Activated naive CD4-positive, alpha-beta T cell (primary cell): ENCODE measurements around the gene RPRD1B.

Experiments
- DNase-seq, 4 experiments: peaks; one replicate each; lab custom pipeline; 2025; lab: John Stamatoyannopoulos, UW

The RPRD1B gene

DNA sequence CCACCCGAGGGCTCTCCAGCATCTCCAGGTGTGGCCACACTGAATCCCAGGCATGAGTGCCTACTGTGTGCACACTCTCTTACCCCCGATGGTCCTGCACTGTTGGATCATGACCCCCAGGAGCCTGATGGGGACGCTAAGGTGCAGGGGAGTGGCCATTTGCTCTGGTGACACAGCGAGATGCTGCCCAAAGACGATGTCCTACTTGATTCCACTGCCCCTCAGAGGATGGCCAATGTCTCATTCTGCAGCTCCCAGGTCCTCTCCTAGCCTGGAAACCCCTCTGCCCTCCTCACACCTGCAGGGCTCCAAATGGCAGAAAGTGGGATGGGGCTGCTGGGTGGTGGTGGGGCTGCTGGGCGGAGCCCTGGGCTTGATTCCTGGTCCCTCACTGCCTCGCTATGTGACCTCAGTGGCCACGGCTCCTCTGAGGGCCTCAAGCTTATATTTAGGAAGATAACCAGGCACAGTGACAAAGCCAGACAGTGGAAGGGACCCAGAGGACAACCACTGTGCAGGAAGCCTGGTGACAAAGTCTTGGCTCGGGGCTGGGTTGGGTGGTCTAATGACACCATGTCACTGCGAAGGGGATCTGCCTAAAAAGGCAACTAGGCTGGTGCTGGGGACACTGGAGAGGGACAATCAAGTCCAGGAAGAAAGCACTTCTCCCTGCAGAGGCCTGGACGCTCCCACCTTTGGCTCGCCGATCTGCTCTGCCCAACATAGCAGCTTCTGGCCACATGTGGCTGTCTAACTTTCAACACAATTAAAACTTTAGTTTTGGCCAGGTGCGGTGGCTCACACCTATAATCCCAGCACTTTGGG, 103.1 kb downstream of the RPRD1B start:
- no peak for DNase-seq

GRCh38 chr20:38137441-38138037, 104.0 kb downstream of the RPRD1B start:
- DNase-seq: no peak

DNA sequence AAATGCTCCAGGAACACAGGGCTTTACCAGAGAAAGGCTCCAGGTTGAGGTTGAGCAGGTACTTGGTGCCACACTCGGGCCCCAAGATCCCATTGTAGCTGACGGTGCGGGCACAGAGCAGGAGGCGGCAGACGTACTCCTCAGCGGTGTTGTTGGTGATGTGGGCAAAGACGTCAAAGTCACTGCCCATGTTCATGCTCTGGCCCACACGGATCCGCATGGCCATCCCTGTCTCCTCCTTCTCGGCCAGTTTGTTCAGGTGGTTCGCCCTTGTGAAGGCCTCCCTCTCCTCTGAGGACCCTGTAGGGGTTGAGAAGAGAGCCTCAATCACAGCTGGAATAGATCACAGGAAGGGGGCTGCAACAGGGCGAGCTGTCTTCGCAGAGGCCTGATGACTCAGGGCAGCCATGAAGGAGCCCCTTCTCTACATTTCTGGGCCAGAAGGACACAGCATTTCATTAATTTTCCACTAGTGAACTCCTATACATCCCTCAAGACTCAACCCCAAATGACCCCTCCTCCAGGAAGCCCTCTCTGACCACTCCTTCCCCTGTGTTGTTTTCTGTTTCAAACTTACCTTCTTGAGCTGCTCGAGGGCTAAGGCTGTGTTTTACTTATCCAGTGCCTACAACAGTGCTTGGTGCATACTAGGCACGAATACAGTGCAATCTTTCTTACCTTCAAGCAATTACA, 104.7 kb downstream of the RPRD1B start:
- DNase-seq: no peak

DNA sequence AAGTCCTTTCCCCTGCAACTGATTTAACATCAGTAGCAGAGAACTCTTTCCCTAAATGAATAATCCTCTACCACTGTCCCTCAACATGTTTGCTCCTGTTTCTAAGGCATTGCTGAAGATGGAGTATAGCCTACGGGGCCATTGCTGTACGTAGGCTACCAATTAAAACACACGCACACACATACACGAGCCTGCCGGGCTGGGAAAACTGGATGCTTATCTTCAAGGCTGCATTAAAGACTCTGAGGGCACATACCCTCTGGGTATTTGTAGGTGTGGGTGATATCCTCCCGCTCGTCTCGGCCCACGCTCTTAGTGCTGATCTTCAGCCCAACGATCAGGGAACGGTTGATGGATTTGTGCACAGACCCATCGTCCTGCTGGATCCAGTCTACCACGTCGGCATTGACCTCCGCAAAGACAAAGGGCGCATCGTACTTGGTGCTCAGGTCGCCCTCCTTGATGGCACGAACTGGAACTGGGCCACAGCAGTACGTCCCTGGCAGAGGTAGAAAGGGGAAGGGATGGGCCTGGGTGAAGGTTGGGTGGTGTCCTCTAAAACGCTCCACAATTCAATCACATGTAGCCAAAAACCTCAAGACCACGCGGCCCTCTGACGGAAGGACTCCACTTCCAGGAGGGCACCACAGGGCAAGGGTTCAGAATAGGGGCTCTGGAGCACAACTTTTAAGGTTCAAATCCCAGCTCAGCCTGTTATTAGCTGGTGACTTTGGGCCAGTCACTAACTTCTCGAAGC, 105.8 kb downstream of the RPRD1B start:
- no peak for DNase-seq

GRCh38 chr20:38139977-38140753, 106.6 kb downstream of the RPRD1B start:
- DNase-seq: no peak

DNA sequence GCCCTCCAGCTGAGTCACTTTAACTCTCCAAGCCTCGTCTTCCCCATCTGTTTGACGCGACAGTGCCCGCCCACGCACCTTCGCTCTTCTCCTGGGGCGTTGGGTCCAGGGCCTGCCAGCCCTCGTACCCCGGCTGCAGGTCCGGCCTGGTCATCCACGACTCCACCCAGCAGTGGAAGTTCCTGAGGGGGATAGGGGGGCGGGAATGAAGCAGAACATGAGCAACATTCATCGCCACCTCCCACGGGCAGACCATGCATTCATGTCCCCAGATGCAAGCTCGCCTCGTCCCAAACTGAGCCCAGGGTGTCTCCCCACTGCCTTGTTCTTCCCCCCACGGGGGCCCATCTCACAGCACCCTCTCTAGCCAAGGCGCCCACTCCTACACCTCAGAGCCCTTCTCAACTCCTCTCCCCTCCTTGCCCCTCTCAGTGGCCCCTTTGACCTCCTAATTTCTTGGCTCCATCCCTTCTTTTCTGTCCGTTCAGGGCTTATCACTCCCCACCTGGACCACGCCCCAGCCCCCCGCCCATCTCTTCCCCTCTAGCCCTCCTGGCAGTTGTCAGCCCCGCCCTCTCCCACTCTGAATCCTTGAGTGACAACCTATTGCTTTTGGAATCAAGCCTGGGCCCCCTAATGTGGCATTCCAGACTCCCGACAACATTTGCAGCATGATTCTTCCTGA, 107.8 kb downstream of the RPRD1B start:
- no peak for DNase-seq
